HG03575 (cell line): Measurements from ENCODE around the gene CYP24A1.
"Not testable (repeated sequence)": the region's sequence is repeated elsewhere in the genome, so short reads cannot be mapped to it uniquely, and the experiment has no call there.

Experiments
- ATAC-seq: cut with Tn5 transposase; IDR thresholded peaks from one replicate; pipeline ENCODE4 v1.9.1; 2021; ENCODE audit not compliant: unreplicated experiment, insufficient number of reproducible peaks, low FRiP score; ENCODE audit errors: extremely low read depth

CYP24A1 gene

DNA sequence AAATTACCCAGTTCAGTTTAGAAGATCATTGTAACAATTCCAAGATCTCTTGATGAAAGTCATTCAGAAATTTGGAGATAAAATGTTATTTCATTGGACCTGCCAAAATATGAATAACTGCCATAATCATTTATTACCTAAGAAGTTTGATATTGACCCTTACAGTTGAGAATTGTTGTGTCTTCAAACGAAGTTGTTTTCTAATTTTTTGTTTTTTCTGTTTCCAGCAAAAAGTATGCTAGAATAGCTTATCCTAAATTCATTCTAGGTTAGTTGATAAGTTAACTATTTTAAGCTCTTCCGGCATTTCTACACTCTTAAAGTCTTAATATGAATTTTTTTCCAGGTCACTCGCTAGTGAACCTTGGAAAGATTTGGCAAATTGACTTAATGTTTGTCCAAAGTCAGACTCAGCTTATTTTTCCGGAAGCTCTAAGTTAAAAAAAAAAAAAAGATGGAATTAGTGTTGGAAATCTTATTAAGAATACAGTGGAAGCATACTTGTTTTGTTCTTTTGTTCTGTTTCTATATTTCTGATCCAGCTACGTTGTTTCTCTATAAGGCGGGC is 28.9 kb downstream of the CYP24A1 start:
- ATAC-seq = no peak

DNA sequence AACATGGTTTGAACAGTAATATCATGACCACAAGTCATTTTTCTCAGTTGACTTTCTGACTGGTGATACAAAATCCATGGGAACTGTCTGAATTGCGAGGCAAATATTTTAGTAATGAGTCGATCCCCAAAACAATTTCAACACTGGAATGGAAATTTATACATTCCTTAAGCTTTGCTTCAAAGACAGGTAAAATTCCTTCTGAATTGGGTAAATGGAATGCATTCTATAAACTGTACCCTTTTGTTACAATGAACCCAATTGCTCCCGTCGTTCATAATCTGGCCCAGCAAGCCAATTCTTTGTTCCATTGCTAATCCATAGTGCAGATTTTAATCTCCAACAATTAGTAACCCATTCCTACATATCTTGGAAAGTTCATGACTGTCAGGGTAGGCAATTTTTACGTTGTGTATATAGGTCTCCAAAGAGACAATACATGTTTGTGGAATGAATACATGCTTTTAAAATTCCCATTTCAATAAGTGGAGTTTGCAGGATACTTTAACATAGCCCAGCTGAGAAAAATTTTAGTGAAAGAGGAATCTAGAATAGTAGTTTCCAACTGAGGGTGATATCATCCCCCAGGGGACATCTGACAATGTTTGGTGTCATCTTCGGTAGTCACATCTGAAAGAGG is 32.7 kb downstream of the CYP24A1 start:
- ATAC-seq = no peak

DNA sequence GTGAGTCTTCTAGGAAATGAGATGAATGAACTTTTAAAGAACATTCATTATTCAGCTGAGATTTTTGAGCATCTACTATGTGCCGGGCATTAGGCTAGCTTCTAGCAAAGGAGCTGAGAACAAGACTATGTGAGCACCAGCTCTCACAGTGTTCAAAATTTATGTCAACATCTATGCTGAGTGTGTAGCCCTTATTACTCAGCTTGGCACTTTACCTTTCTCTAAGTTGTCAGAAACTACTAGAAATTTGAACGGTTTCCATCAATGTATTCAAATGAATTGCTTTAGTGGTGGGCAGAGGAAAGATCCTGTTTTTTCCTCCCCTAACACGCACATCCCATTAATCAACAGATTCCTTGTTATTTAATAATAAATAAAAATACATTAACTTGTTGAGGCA is 33.3 kb downstream of the CYP24A1 start:
- ATAC-seq = no peak

DNA sequence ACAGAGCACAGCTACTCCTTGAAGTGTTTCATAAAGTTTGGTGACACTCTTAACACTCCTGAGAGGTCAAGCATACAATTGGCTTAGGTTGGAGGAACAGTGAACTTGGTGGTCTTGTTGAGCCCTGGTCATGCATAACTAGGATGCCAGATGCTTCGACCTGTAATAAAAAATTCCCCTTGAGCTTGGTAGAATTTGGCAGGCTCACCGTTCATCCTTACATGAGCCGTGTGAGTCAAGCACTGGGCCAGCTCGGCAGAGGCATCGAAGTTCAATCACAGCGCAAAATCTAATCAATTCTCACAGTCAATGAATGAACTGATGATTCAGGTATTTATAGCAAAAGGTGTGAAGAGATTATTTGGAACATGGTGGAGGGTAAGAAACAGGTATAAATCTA is 33.7 kb downstream of the CYP24A1 start:
- ATAC-seq = no peak

DNA sequence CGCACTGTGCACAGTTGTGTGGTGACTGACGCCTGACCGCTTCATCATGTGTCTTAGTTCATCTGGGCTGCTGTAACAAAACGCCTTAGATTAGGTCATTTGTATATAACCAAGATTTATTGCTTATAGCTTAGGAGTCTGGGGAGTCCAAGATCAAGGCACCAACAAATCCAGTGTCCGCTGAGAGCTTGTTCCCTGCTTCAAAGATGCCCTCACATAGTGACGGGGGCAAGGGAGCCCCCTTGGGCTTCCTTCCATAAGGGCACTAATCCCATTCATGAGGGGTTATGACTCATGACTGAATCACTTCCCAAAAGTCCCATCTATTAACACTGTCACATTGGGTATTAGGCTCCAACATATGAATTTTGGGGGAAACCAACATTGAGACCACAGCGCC is 34.6 kb downstream of the CYP24A1 start:
- ATAC-seq = no peak

DNA sequence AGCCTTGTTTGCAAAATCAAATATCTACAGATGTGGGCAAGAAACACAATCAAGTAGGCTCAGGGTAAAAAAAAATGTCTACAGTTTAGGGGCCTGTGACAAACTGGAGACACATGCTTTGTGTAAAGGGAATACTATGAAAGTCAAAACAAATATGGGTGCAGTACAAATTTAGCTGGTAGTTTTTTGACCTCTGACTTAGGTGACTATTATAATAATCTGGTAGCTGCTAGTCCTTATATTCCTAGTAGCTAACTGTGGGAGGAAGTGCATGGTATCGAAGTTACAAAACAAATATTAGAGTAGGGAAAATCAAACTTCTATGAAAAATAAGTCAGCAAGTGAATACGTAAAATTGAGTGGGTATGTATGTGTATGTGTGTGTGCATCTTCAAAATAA is 35.4 kb downstream of the CYP24A1 start:
- ATAC-seq = no peak

DNA sequence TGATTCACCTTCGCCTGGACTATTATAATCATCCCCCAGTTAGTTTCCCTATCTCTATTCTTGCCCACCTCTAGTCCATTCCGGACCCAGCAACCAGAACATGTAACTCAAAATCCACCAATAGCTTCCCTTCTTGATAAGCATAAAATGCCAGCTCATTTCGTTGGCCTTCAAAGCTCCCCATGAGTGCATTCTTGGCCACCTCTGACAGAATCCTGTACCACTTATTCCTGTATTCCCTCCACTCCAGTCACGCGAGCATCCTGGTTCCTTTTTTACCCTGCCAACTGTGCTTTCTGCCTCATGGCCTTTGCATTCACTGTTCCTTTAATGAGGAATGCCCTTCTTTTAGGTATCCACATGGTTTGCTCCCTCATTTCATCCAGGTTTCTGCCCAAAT is 36.7 kb downstream of the CYP24A1 start:
- no peak for ATAC-seq

DNA sequence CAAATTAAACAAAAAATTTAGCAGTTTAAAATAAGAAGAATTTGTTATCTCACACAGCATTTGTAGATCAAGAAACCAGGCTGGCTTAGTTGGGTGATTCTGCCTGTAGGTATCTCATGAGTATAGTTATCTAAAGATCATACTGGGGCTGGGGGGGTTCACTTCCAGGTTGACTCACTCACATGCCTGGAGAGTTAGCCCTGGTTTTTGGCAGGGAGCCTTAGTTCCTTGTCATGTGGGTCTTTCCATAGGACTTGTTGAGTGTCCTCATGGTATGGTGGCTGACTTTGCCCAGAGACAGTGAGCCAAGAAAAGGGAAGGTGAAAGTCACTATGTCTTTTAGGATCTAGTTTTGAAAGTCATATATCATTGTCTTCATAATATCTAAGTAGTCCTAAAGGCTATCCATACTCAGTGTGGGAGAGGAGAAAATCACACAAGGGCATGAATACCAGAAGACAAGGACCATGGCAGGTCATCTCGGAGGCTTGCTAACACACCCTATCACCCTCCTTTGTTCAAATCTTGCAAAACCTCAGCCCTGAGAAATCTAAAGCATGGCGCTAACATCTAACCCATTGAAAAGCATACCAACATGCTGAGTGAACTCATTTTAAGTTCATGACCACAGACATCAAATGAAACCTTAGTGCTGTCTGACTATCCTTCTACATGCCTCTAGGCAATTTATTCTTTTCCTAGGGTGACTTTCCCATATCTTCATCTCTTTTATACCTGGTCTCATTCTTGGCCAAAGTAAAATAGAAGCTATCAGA is 39.2 kb downstream of the CYP24A1 start:
- ATAC-seq = no peak

DNA sequence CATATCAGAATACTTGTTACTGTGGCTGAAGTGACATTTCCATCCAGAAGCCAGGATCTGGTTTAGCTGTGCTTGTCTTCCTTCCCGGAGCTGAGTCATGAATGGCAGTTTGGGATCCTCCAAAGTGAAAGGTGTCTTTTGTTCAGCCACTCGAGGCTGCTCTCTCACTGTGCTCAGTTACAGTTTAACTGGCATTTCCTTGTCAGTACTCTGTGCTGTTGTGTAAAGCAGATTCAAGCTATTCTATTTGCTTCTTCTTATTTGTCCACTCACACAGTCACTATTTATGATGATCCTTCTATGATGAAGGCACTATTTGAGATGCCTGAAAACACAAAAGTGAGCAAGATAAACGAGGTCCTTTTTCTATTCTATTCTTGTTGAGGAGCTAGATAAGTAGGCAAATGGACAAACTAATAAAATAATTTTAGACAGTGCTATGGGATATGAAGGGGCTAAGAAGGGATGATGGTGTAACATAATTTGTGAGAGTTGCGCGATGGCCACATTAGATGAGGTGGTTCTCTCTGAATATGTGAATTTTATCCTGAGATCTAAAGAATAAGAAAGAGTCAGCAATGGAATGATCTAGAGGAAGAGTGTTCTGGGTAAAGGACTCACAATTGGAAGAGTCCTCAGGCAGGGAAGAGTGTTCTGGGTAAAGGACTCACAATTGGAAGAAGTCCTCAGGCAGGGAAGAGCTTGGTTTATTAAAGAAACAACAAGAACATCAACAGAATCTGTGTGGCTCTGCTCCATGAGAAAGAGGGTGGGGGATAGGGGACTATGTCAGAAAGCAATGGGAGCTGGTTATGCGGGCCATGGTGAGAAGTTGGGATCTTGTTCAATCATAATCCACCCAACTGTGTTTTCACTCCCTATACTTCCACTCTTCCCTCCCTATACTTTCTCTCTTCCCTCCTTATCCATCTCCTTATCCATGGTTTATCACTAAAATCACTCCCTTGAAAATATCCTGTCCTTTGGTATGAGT is 40.1 kb downstream of the CYP24A1 start:
- ATAC-seq = no peak

DNA sequence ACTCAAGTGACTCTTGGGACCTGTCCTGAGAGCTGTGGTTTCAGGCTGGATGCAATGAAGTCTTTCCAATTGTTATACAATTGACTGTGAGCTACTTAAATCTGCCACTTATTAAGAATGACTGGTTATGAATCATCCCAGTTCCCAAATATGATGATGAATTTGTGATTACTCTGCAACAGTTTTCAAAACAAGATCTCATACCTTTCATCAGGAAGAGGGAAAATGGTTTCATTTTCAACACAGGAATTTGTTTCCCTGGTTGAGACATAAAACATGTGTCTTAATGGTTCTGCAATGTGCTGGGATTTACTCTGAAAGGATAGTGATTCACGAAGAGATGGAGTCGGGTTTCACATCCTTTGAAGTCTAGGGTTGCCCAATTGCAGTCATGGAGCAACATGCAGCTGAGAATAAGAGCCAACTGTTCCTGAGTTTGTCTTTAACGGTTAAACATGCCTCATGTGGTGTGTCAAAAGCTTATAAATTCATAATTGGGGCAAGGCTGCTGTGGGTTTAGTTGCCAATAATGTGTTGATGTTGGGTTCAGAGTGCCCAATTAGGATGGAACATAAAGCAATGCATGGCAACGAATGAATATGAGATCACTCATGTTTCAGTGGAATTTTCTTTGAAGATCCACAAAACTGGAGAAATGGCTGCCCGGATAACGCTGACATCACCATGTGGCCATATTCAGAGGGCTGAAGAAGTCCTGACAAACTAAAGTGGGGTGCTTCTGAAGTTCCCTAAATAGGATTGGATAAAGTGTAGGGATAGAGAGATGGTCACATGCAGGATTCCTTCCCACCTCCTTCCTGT is 41.0 kb downstream of the CYP24A1 start:
- ATAC-seq = no peak

DNA sequence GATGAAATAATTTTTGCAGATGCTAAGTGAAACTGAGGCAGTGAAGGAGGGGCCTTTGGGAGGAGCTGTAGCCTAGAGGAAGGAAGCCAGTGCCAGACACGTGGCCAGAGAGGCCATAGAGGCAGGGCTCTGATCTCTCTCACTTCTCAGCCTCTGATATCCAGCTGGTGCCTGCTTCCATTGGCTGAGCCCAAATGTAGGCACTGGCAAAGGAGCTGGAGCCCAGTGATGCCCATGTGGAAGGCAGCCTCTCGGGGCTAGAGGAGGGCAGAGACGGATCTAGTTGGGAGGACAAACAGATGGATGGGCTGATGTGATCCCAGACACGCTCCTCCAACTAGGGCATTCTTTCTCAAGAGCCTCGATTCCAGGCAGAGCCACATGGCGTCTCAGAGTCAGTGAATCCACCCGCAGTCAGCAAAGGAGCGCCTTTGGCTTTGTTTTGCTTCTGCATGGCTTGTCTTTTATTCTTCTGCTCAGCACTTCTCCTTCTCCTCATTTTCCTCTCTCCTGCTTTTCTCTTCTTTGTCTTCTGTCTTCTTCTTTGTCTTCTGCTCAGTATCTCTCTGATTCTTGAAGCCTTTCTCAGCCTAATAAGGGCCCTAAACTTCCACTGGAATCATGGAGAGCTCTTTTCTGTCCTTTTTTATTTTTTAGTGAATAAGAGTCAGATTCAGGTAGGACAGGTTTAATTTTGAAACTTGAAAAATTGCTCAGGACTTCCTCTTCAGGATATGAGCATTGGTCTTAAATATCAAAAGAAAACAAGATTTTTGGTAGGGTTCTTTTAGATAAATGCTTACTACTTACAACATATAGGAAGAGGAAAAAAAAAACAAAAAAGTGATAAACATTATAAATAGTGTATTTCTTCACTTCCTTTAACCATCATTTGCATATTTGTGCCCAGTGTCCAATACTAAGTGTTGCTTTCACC is 41.8 kb downstream of the CYP24A1 start:
- no peak for ATAC-seq

DNA sequence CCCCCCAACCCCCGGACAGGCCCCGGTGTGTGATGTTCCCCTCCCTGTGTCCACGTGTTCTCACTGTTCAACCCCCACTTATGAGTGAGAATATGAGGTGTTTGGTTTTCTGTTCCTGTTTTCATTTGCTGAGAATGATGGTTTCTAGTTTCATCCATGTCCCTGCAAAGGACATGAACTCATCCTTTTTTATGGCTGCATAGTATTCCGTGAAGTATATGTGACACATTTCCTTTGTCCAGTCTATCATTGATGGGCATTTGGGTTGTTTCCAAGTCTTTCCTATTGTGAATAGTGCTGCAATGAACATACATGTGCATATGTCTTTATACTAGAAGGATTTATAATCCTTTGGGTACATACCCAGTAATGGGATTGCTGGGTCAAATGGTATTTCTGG is 42.7 kb downstream of the CYP24A1 start:
- ATAC-seq = not testable (repeated sequence)

DNA sequence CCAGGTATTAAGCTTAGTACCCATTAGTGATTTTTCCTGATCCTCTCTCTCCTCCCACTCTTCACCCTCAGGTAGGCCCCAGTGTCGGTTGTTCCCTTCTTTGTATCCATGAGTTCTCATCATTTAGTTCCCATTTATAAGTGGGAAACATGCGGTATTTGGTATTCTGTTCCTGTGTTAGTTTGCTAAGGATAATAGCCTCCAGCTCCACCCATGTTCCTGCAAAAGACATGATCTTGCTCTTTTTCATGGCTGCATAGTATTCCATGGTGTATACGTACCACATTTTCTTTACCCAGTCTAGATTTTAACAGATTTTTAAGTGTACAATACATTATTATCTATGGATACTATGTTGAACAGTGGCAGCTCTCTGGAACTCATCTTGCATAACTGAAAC is 44.4 kb downstream of the CYP24A1 start:
- ATAC-seq = no peak

DNA sequence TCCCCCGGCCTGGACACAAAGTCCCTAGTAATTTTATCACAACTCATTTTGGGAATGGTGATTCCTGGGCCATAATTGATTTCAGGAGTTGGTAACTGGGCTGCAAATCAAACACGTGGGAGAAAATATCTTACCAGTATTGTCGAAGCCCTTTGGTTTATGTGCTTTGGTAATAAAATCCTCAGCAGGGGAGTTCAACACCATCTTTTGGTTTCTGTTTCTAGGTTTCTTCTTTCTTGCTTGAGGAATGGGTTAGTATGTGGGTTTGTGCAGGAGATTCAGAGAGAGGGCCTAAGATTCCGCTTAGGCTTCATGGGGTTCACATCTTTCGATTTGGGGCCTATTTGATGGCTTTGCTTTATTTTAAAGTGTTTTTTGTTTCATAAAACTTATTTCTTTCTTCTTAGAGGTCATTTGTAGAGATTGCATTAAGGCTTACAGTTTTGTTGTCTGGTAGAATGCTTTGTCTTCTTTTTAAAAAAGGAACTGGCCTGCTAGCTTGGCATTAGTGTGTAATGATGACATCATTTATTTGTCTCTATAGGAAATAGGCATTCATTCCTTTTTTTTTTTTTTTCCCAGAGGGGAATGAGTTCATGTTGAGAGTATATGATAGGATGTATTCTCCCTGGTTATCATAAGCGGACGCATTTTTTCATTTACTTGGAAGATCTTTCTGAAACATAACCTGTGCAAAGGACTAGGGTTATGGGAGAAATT is 45.8 kb downstream of the CYP24A1 start:
- ATAC-seq = no peak

DNA sequence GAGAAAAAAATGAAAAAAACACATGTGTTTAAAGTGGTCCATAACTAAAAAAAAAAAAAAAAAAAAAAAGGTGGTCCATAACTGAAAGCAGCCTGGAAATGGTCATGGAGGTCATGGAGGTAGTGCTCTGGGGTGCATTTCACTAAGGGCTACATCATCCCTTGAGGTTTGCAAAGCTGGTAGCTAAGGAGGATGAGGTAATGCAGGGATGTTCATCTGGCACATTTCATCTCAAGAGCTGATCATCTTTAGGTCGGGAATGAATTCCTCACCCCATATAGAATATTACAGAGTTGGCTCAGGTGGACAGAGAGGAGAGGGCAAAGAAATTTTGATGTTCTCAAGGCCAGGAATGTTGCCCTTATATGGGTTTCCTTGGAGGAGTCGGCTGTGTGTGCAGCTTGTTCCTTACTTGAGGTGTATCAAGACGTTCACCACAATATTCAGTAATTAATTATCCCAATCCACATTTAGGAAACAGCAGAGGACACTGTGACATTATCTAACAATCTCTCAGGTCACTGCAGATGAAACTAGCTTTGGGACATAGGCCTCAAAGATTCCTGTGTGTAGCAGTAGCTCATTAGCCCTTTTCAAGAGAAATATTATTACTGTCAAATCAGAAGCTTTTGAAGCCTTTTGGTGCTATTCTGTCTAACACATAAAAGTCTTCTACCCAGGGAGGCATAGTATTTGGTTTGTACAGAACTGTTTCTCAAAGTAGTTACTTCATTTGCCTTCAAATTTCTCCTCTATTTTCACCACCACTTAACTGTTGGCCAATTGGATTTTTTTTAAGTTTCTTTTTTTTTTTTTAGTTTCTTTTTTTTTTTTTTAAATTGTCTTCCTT is 46.8 kb downstream of the CYP24A1 start:
- ATAC-seq = no peak

DNA sequence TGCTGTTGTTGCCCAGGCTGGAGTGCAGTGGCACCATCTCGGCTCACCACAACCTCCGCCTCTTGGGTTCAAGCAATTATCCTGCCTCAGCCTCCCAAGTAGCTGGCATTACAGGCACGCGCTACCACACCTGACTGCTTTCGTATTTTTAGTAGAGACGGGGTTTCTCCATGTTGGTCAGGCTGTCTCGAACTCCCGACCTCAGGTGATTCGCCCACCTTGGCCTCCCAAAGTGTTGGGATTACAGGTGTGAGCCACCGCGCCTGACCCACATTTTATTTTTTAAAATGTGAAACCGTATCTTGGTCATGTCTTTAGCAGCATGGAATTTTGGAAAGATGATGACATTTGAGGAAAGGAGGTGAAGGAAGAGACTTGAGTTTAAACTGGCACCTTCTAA is 47.5 kb downstream of the CYP24A1 start:
- ATAC-seq = not testable (repeated sequence)
